IMR-90 (cell line): Measurements from ENCODE around the gene YJEFN3. TPM values are rescaled to one million over a fixed set of nuclear protein-coding genes. Genes with fewer than 3 reads are reported as not detected.

ENCODE experiments used
- ATAC-seq: fragments of 200-7000 bp; cut with Tn5 transposase; 2 replicates; pipeline ENCODE4 v1.9.1; 2020; ENCODE audit warnings: low read depth, mild to moderate bottlenecking, moderate library complexity
- BruUV-seq: library from RNA; stranded (reverse); fragments of 400-500 nt; replicated peaks from 2 replicates; lab custom pipeline; 2021; lab: Mats Ljungman, UMichigan
- CTCF ChIA-PET: fragments of 300-600 bp; formaldehyde crosslinking; extraction: SDS; loops from one replicate; lab custom pipeline; 2021; ENCODE audit warnings: antibody characterized with exemption; lab: Yijun Ruan, JAX
- POLR2A ChIA-PET: fragments of 300-600 bp; sonication (Branson Sonifier 250); formaldehyde crosslinking; loops from one replicate; lab custom pipeline; 2022; ENCODE audit warnings: antibody characterized with exemption; ENCODE audit not compliant: unreplicated experiment; lab: Charles Lee
- DNase-seq: peaks from one replicate; pipeline ENCODE4 v3.0.0; 2013
- H2AFZ ChIP-seq: replicated peaks from 2 replicates; pipeline ENCODE3; 2013; ENCODE audit warnings: low read length, mild to moderate bottlenecking; ENCODE audit not compliant: poor library complexity
- H2AK5ac ChIP-seq: 2 replicates; pipeline ENCODE4 v1.6.1; 2013; ENCODE audit warnings: low read depth, low read length, inconsistent platforms
- H2AK9ac ChIP-seq: replicated peaks from 2 replicates; pipeline ENCODE3; 2013; ENCODE audit warnings: mild to moderate bottlenecking, low read depth, low read length, moderate library complexity; ENCODE audit not compliant: poor library complexity
- H2BK120ac ChIP-seq: 2 replicates; pipeline ENCODE4 v1.6.1; 2013; ENCODE audit warnings: low read depth, low read length, inconsistent platforms
- H2BK15ac ChIP-seq: 3 replicates; pipeline ENCODE4 v1.6.1; 2013; ENCODE audit warnings: low read depth, low read length, inconsistent platforms
- H2BK20ac ChIP-seq: 2 replicates; pipeline ENCODE4 v1.6.1; 2013; ENCODE audit warnings: low read depth, mild to moderate bottlenecking, inconsistent platforms, low read length, moderate library complexity
- H2BK5ac ChIP-seq: 2 replicates; pipeline ENCODE4 v1.6.1; 2013; ENCODE audit warnings: mild to moderate bottlenecking, low read depth, low read length, inconsistent platforms; ENCODE audit not compliant: poor library complexity, severe bottlenecking
- H3K14ac ChIP-seq: replicated peaks from 2 replicates; pipeline ENCODE4 v1.6.1; 2013; ENCODE audit warnings: low read depth, low read length, inconsistent platforms
- H3K18ac ChIP-seq: 2 replicates; pipeline ENCODE4 v1.6.1; 2013; ENCODE audit warnings: low read depth, low read length, control low read depth
- H3K23ac ChIP-seq: 2 replicates; pipeline ENCODE4 v1.6.1; 2013; ENCODE audit warnings: low read depth, low read length, inconsistent platforms
- H3K27ac ChIP-seq: 2 replicates; pipeline ENCODE4 v1.5.1; 2013; ENCODE audit warnings: mild to moderate bottlenecking, control low read depth, low read length; ENCODE audit not compliant: insufficient read depth
- H3K27me3 ChIP-seq: 2 replicates; pipeline ENCODE4 v1.6.1; 2013; ENCODE audit warnings: low read length; ENCODE audit not compliant: control insufficient read depth, insufficient read depth
- H3K36me3 ChIP-seq: 2 replicates; pipeline ENCODE4 v1.6.1; 2013; ENCODE audit warnings: low read length, mixed read lengths; ENCODE audit not compliant: control insufficient read depth, insufficient read depth
- H3K4ac ChIP-seq: 2 replicates; pipeline ENCODE4 v1.6.1; 2013; ENCODE audit warnings: low read depth, low read length, inconsistent platforms
- H3K4me1 ChIP-seq: 2 replicates; pipeline ENCODE4 v1.6.1; 2013; ENCODE audit warnings: low read length, mixed read lengths; ENCODE audit not compliant: control insufficient read depth, insufficient read depth
- H3K4me2 ChIP-seq: 2 replicates; pipeline ENCODE4 v1.6.1; 2013; ENCODE audit warnings: low read depth, mild to moderate bottlenecking, control low read depth, low read length, moderate library complexity
- H3K4me3 ChIP-seq: 2 replicates; pipeline ENCODE4 v1.5.1; 2013; ENCODE audit warnings: low read depth, mild to moderate bottlenecking, control low read depth, low read length, moderate library complexity; ENCODE audit not compliant: insufficient read depth
- H3K56ac ChIP-seq: 2 replicates; pipeline ENCODE4 v1.6.1; 2013; ENCODE audit warnings: low read length, inconsistent platforms; ENCODE audit not compliant: insufficient read depth; ENCODE audit errors: extremely low read depth
- H3K79me1 ChIP-seq, 2 experiments: 2 replicates each; pipeline ENCODE4 v1.6.1; 2013; ENCODE audit warnings: low read length in 2 of 2, inconsistent platforms in 1 of 2, low read depth in 1 of 2
- H3K9ac ChIP-seq: 2 replicates; pipeline ENCODE4 v1.6.1; 2013; ENCODE audit warnings: low read depth, low read length, control low read depth
- H3K9me1 ChIP-seq: 2 replicates; pipeline ENCODE4 v1.6.1; 2013; ENCODE audit warnings: low read length, inconsistent platforms; ENCODE audit not compliant: insufficient read depth
- H3K9me3 ChIP-seq: 2 replicates; pipeline ENCODE4 v1.6.1; 2013; ENCODE audit warnings: low read length; ENCODE audit not compliant: control insufficient read depth, insufficient read depth
- H4K20me1 ChIP-seq: 2 replicates; pipeline ENCODE4 v1.6.1; 2013; ENCODE audit warnings: low read length, inconsistent platforms; ENCODE audit not compliant: insufficient read depth
- H4K5ac ChIP-seq: 2 replicates; pipeline ENCODE4 v1.6.1; 2013; ENCODE audit warnings: mild to moderate bottlenecking, low read depth, low read length, control low read depth
- H4K8ac ChIP-seq, 2 experiments: 2 replicates each; pipeline ENCODE4 v1.6.1; 2013; ENCODE audit warnings: low read depth in 2 of 2, low read length in 2 of 2, control low read depth in 1 of 2, inconsistent platforms in 1 of 2
- H4K91ac ChIP-seq: 2 replicates; pipeline ENCODE4 v1.6.1; 2013; ENCODE audit warnings: low read depth, low read length, inconsistent platforms; ENCODE audit not compliant: insufficient read depth
- BHLHE40 ChIP-seq: fragments of 150-350 bp; IDR thresholded peaks from 2 replicates; pipeline ENCODE4 v1.6.1; 2016; ENCODE audit warnings: mild to moderate bottlenecking, low read depth, low read length
- CEBPB ChIP-seq: IDR thresholded peaks from 2 replicates; pipeline ENCODE4 v1.6.1; 2012; ENCODE audit warnings: low read depth, low read length, improper control_type of control experiment
- CHD1 ChIP-seq: IDR thresholded peaks from 2 replicates; pipeline ENCODE4 v1.6.1; 2012; ENCODE audit warnings: low read depth, low read length, improper control_type of control experiment
- ELK1 ChIP-seq: fragments of 150-350 bp; IDR thresholded peaks from 2 replicates; pipeline ENCODE4 v1.6.1; 2016; ENCODE audit warnings: low read depth, mild to moderate bottlenecking, low read length, moderate library complexity, borderline replicate concordance
- MAFK ChIP-seq: IDR thresholded peaks from 2 replicates; pipeline ENCODE4 v1.6.1; 2012; ENCODE audit warnings: low read depth, low read length, improper control_type of control experiment
- MXI1 ChIP-seq: IDR thresholded peaks from 2 replicates; pipeline ENCODE4 v1.6.1; 2012; ENCODE audit warnings: low read depth, mild to moderate bottlenecking, low read length, moderate library complexity, borderline replicate concordance
- WGBS, 2 experiments: methylation state at CpG; one replicate each; pipeline versions ENCODE4 v1.1.5 to v1.1.7; 2013; ENCODE audit warnings: missing lambda C conversion rate in 2 of 2; ENCODE audit not compliant: insufficient read length in 1 of 2; ENCODE audit errors: extremely low coverage in 2 of 2; 5-methylcytosine and 5-hydroxymethylcytosine counted together
- dilution Hi-C: fragments of 300-500 bp; cut with HindIII; formaldehyde crosslinking; loops from one replicate; pipeline ENCODE4 v1.14.3; 2018; ENCODE audit warnings: low sequenced_read_pairs; ENCODE audit not compliant: unreplicated experiment
- in situ Hi-C: fragments of 300-500 bp; cut with MboI; formaldehyde crosslinking; loops from 3 replicates; pipeline ENCODE4 v1.14.3; 2019; ENCODE audit warnings: low sequenced_read_pairs, inconsistent platforms, mixed read lengths
- intact Hi-C: fragments of 100-400 bp; cut with micrococcal nuclease; formaldehyde crosslinking; loops from 2 replicates; pipeline ENCODE4 v1.10.0; 2022
- polyA plus RNA-seq, 3 experiments: library from polyadenylated mRNA; depleted of rRNA; stranded (reverse); fragments of >200 nt; gene quantifications; 2 replicates each; pipeline ENCODE4 v1.2.3, GENCODE V29; 2012; ENCODE audit warnings: low replicate concordance in 1 of 3
- total RNA-seq: library from RNA; depleted of rRNA; stranded (reverse); fragments of >200 nt; gene quantifications from 2 replicates; pipeline ENCODE4 v1.2.3, GENCODE V29; 2012

YJEFN3 gene
- total and polyA plus RNA-seq, 2 of the 4 experiments (the other 2 are of a cell fraction): 0.72 to 4.0 TPM

- dilution Hi-C loops: no loop called here
- DNase-seq: no peak
These were observed 49.5 kb downstream of the YJEFN3 start for GRCh38 chr19:19578252-19578651.

More at GRCh38 chr19:19578252-19578651, 49.5 kb downstream of the YJEFN3 start:
- Histone ChIP-seq H3K9ac (no peak overlapping the region), H2BK5ac (no peak overlapping the region), H3K36me3 (no peaks in the 10 kb centered on the region), H3K14ac (no peak overlapping the region), H3K9me3 (no peaks in the 10 kb centered on the region), H3K4ac (no peak overlapping the region), H2BK15ac (no peak overlapping the region), H2BK20ac (no peak overlapping the region), H2AK5ac (no peak overlapping the region; the same call in 1 of the 2 replicates), H2BK120ac (no peak overlapping the region), H3K23ac (no peak overlapping the region), H3K79me1 (no peaks in the 10 kb centered on the region), H4K91ac (no peak overlapping the region), H4K20me1 (no peaks in the 10 kb centered on the region), H3K27me3 (no peaks in the 10 kb centered on the region), H3K4me3 (no peak overlapping the region), H4K8ac (no peak overlapping the region), H2AK9ac (no peak overlapping the region), H3K4me1 (no peaks in the 10 kb centered on the region), H3K56ac (no peak overlapping the region), H2AFZ (no peak overlapping the region), H3K4me2 (no peak overlapping the region), H3K18ac (no peak overlapping the region), H3K9me1 (no peaks in the 10 kb centered on the region), H4K5ac (no peak overlapping the region), H3K27ac (no peak overlapping the region)
- ATAC-seq: no peak
- BruUV-seq: no TSS peak
- ChIA-PET POLR2A (no interaction called here), CTCF (no interaction called here)
- 95% methylated on average over 4 of the region's 6 CpGs; no CpG with 5 or more reads in 1 of the 2 experiments for WGBS, 2 experiments
- TF ChIP-seq ELK1 (no peak), BHLHE40 (no peak), CEBPB (no peak), CHD1 (no peak), MAFK (no peak), MXI1 (no peak)
- in situ Hi-C loops: no loop called here
- intact Hi-C loops: no loop called here
